ENCODE measurements around the gene IGSF8. TPM values are rescaled to one million over a fixed set of nuclear protein-coding genes. Genes with fewer than 3 reads are reported as not detected.

IGSF8 gene
- total and polyA plus RNA-seq, 4 donors, result 23.5 to 39.5 (median 26.8) TPM

DNA sequence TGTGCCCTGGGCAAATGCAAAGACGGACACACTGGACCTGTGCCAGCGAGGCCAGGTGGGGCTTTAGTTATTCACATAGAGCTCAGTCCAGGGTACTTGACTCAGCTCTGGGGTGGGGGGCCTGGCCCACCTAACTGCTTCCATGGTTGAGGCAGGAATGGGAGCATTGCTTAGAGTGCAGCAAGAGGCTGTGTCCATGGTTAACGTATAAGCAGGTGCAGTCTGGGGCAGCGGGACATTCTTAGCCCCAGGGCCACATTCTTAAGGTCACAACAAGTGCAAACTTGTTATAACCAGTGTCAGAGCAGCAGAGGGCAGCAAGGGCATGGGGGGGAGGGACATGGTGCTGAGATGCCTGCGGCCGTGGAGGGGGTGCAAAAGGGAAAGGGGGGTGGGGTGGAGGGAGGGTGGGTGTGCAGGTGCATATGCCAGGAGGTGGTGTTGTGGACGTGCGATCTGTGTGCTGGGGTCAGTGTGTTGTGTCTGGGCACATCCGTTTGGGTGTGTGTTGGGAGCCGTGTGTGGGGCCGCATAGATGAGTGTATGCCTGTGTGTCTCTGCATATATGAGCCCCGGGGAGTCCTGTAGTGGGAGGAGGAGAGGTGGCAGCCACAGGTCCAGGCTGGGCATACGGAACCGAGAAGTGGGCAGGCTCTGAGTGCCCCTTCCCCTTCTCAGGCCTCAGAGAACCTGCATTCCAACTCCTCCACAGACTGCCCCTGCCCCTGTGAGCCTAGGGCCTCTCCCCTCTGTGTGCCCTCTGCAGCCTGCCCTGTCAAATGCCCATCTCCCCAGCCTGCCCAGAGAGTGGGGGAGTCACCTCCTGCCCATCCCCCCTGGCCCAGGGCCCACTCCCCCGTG, 36.8 kb downstream of the IGSF8 start:
- ATAC-seq (ENCODE audit: insufficient read depth, low FRiP score), result no peak
- 57 to 82% methylated on average over 15 of the region's 15 CpGs for WGBS, 2 donors

DNA sequence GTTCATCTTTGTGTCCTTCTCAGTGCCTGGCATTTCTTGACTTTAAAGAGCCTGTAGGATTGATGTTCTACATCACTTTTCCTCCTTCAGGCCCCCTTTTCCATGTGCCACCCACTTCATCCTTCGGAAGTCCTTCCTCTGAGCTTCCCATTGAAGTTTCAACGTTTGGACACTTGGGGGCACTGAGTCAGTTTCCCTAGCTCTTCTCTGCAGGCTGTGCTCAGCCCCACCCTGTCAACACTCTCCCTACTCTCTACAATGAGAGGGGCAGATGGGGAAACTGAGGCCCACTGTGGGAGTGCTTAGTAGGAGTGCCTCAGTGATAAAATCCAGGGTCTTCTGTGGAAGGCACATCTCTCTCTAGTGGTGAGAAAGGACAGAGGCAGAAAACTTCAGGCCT, 40.3 kb downstream of the IGSF8 start:
- ATAC-seq (ENCODE audit: insufficient read depth, low FRiP score) (no peak), DNase-seq (no peak)
- H3K4me3 ChIP-seq, result no peak overlapping the region
- no peaks in the 10 kb centered on the region for H3K4me1 ChIP-seq (ENCODE audit: control insufficient read depth in 5 of 5, insufficient read depth in 5 of 5, low read length in 5 of 5)
- TF ChIP-seq, protein P1, sequence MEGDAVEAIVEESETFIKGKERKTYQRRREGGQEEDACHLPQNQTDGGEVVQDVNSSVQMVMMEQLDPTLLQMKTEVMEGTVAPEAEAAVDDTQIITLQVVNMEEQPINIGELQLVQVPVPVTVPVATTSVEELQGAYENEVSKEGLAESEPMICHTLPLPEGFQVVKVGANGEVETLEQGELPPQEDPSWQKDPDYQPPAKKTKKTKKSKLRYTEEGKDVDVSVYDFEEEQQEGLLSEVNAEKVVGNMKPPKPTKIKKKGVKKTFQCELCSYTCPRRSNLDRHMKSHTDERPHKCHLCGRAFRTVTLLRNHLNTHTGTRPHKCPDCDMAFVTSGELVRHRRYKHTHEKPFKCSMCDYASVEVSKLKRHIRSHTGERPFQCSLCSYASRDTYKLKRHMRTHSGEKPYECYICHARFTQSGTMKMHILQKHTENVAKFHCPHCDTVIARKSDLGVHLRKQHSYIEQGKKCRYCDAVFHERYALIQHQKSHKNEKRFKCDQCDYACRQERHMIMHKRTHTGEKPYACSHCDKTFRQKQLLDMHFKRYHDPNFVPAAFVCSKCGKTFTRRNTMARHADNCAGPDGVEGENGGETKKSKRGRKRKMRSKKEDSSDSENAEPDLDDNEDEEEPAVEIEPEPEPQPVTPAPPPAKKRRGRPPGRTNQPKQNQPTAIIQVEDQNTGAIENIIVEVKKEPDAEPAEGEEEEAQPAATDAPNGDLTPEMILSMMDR (IDR thresholded peaks at IDR 0.05; ENCODE audit: control extremely low read depth, extremely low read depth), result no peak
- H3K27ac ChIP-seq (ENCODE audit: low read depth in 1 of 2, low read length in 1 of 2), result no peak overlapping the region
- no peaks in the 10 kb centered on the region for H3K9me3 ChIP-seq (ENCODE audit: control insufficient read depth in 4 of 4, insufficient read depth in 3 of 4, low read length in 3 of 4)
- H3K9ac ChIP-seq (ENCODE audit: insufficient read depth in 1 of 2, low read length in 2 of 2), result no peak overlapping the region
- no peaks in the 10 kb centered on the region for H3K36me3 ChIP-seq (ENCODE audit: control insufficient read depth in 4 of 4, insufficient read depth in 4 of 4, low read length in 4 of 4)
- 39 to 44% methylated on average over 2 of the region's 2 CpGs for WGBS, 2 donors
- peaks cover 0 to 4% (median 0%) of the 10 kb centered on the region in 3 donors for H3K27me3 ChIP-seq (ENCODE audit: control insufficient read depth in 3 of 3, insufficient read depth in 3 of 3, low read length in 2 of 3)

More for the DNA sequence above, 36.8 kb downstream of the IGSF8 start:
- no peaks in the 10 kb centered on the region for H3K36me3 ChIP-seq (ENCODE audit: control insufficient read depth in 4 of 4, insufficient read depth in 4 of 4, low read length in 4 of 4)
- no peak overlapping the region for H3K9ac ChIP-seq (ENCODE audit: insufficient read depth in 1 of 2, low read length in 2 of 2)
- H3K27me3 ChIP-seq (ENCODE audit: control insufficient read depth in 3 of 3, insufficient read depth in 3 of 3, low read length in 2 of 3), result peaks cover 0 to 4% (median 0%) of the 10 kb centered on the region in 3 donors
- DNase-seq, result no peak
- no peaks in the 10 kb centered on the region for H3K4me1 ChIP-seq (ENCODE audit: control insufficient read depth in 5 of 5, insufficient read depth in 5 of 5, low read length in 5 of 5)
- TF ChIP-seq, protein P1 (IDR thresholded peaks at IDR 0.05; ENCODE audit: control extremely low read depth, extremely low read depth), result no peak
- no peak overlapping the region for H3K4me3 ChIP-seq
- H3K27ac ChIP-seq (ENCODE audit: low read depth in 1 of 2, low read length in 1 of 2), result no peak overlapping the region
- no peaks in the 10 kb centered on the region for H3K9me3 ChIP-seq (ENCODE audit: control insufficient read depth in 4 of 4, insufficient read depth in 3 of 4, low read length in 3 of 4)

DNA sequence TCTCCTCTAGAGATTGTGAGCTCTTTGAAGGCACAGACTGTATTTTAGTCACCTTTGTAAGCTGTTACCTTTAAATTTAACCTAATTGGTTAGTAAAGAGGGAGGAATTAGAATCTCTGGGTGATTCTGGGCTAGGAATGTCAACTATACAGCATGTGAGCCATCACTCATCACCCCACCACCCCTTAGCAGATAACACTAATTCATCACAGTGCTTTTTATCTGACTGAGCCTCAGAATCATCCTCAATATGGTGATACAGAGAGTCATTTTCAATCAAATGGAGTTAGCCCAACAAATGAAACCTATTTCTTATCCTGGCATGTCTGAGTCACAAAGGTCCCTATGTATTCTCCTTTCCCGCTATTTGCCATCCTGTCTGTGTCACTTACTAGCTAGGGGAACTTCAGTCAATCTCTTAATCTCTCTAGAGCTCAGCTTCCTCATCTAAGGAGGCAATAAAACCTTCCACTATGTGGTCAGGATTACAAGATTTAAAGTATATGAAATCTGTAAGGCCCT, 41.7 kb downstream of the IGSF8 start:
- 67 to 80% methylated on average over 1 of the region's 1 CpG for WGBS, 2 donors
- H3K4me1 ChIP-seq (ENCODE audit: control insufficient read depth in 5 of 5, insufficient read depth in 5 of 5, low read length in 5 of 5), result no peaks in the 10 kb centered on the region

More for the DNA sequence above, 41.7 kb downstream of the IGSF8 start:
- ATAC-seq (ENCODE audit: insufficient read depth, low FRiP score) (no peak), DNase-seq (no peak)
- H3K36me3 ChIP-seq (ENCODE audit: control insufficient read depth in 4 of 4, insufficient read depth in 4 of 4, low read length in 4 of 4), result no peaks in the 10 kb centered on the region
- no peak overlapping the region for H3K27ac ChIP-seq (ENCODE audit: low read depth in 1 of 2, low read length in 1 of 2)
- no peaks in the 10 kb centered on the region for H3K9me3 ChIP-seq (ENCODE audit: control insufficient read depth in 4 of 4, insufficient read depth in 3 of 4, low read length in 3 of 4)
- H3K4me3 ChIP-seq, result no peak overlapping the region
- no peak overlapping the region for H3K9ac ChIP-seq (ENCODE audit: insufficient read depth in 1 of 2, low read length in 2 of 2)
- H3K27me3 ChIP-seq (ENCODE audit: control insufficient read depth in 3 of 3, insufficient read depth in 3 of 3, low read length in 2 of 3), result peaks cover 0 to 4% (median 0%) of the 10 kb centered on the region in 3 donors
- TF ChIP-seq, protein P1 (IDR thresholded peaks at IDR 0.05; ENCODE audit: control extremely low read depth, extremely low read depth), result no peak

Data from lung (tissue), 12 donors.